Kidney glomerular epithelial cell (primary cell): ENCODE data around the gene MMAA.
"Not testable (repeated sequence)": the region's sequence is repeated elsewhere in the genome, so short reads cannot be mapped to it uniquely, and the experiment has no call there.

ENCODE experiments used
- DNase-seq: peaks from one replicate; lab custom pipeline; 2025; lab: John Stamatoyannopoulos, UW

Gene MMAA

DNA sequence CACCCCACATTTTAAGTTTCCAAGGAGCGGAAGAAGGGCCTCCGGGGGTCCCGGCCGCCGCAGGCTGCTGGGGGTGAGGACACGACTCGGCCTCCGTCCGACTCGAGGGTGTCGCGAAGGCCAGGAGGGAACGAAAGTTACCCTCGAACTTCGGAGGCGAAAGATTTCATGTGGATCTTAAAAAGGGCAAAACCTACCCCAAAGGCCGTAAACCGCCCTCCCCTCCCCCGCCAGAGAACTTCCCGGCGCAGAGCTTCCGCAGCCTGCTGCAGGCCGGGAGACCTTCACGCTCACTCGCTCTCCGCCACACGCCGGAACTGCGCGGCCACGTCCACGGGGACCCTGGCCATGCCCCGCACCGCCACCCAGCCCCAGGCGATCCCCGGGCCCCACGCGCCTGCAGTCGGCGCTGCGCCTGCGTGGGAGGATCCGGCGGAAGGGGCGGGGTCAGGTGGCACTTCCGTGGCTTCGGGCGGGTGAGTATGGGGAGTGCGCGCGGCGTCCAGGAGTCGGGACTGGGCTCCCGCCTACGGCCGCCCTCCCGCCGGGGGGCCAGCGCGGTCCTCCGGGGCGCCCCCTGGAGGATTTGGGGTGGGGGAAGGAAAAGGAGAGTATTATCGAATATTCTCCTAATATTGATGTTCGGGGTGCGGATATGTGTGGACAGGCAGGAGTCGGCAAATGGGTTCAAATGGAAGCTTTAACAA is at the start of gene MMAA:
TSS of gene MMAA (plus strand) at position 454 of the 707 bp plus-strand sequence. CDS start 19,755 bp downstream, outside the sequence.
- DNase-seq = peak; percentile 85

GRCh38 chr4:145574546-145574945 is 44.6 kb upstream of the MMAA start:
- not testable (repeated sequence) for DNase-seq

DNA sequence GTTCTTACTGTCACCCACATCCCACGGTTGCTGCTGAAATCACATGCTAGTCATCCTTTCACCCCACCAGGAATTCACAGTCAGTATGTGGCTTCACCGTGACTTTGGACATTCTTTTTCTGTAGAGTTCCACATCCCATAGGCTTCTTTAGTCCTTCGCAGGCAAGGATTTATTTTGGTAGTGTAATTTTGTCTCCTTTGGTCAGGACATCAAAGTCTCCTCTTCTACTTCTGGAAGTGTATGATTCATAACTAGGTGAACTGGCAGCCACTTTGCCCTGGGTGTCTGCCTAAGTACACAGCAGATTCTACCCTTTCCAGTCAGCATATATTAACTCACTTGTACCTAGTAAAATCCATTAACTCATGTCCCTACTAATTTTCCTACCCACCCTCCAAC is 38.3 kb upstream of the MMAA start:
- no peak for DNase-seq

DNA sequence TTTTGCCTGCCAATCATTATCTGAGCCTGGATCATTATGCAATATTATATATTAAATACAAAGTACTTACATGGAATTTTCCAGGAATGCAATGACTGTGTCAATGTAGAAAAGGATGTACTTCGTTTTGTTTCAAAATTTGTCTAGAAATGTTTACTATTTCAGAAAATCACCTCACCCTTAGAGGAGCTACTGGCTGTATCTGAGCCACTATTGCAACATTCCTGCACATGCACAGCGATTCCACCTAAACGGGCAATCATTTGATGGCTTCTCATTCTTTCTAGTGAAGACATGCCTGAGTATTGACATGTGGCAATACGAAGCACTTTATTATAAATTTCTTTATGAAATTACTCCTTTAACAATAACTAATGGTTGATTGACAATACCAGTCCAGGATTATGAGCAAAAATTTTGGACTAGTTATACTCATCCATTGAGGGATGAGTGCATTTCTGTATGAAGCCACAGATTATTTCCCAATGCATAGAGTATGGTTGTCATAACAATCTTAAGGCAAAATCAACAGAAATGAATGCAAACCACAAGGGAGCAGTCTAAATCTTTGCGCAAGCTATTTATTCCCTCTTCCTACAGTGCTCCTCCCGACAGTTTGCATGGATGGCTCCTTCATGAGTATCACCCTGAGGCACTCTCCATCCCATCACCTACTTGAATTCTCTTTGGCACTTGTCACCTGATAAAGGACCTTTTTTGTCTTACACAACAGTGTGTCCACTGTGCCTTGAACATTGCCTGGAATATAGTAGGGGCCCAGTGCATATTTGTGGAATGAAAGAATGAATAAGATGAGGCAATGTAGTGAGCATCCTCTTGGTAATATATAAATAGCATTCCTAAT is 35.8 kb upstream of the MMAA start:
- no peak for DNase-seq

DNA sequence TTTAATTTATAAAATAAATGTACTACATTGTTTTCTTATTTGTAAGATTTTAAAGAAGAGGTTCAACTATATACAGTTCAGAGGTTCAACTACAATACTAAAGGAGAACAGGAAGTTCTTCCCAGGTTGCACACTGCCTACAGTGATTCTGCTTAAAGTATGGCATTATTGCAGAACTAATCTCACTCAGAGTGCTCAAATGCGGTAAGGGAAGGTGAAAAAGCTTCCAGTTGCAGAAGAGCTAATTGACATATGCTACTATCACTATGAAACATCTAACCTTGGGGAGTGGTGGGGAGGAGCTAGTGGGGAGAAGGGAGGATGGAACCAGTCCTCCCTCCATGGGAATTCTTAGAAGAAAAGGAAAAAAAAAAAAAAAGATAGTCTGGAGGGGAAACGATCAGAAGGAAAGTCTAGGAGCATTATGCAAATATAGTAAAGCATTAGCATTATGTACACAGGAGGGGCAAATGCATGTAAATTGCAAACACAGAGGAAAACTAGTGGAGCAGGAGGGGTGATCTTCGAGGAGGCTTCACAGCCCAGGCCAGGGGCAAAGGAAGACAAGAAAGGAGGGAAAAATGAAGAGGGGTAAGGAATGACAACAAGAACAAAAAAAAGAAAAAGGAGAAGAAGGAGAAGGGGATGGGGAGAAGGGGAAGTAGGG is 32.0 kb upstream of the MMAA start:
- DNase-seq = no peak

DNA sequence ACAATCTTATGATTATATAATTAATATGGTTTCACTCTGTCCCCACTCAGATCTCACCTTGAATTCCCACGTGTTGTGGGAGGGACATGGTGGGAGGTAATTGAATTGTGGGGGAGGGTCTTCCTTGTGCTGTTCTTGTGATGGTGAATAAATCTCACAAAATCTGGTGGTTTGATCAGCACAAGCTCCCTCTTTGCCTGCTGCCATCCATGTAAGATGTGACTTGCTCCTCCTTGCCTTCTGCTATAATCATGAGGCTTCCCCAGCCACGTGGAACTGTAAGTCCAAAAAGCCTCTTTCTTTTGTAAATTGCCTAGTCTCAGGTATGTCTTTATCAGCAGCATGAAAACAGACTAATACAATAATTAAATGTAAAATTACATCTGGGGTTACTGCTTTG is 29.8 kb upstream of the MMAA start:
- not testable (repeated sequence) for DNase-seq

GRCh38 chr4:145589916-145590702 is 29.1 kb upstream of the MMAA start:
- DNase-seq = no peak

DNA sequence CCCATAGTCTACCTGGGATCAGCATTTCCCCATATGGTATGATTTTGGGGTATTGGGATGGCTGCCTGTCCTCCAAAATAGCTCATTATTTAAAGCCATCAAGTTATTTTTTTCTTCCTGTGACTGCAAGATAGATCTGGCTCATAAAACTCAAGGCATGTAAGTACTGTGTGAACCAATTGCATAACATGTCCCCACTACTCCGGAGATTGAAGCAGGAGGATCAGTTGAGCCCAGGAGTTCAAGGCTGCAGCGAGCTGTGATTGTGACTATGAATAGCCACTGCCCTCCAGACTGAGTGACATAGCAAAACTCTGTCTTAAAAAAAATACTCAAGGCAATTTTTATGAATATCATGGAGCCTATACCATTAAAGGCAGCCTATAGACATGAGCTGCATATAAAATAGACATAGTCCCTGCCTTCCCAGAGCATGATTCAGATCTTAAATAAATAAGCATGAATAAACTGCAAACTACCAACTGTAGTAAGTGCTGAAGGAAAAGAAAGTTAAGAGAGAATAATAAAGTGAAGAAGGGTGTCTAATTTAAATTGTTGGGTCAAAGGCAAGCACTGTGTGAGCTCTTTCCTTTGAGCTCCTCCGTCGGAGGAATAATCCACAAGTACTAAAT is 16.9 kb upstream of the MMAA start:
- no peak for DNase-seq

DNA sequence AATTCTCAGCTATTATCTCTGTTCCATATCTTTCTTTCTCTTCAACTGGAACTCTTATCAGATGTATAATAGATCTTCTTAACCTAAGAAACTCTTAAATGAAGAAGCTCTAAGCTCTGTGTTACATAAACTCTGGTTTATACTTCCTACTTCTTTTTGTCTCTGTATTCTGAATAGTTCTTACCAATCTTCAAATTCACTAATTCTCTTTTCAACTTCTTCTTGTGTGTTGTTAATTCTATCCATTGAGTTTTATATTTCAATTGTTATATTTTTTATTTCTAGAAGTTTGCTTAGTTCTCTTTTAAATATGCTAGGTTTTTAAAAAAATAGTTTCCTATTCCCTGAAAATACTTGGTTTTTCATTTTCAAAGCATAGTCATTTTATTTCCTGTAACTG is 13.2 kb upstream of the MMAA start:
- no peak for DNase-seq

GRCh38 chr4:145609481-145610427 is 9.4 kb upstream of the MMAA start:
- peak; percentile 35 for DNase-seq

GRCh38 chr4:145613566-145614232 is 5.5 kb upstream of the MMAA start:
- DNase-seq = no peak

GRCh38 chr4:145614233-145614610 is 5.0 kb upstream of the MMAA start:
- no peak for DNase-seq

GRCh38 chr4:145618210-145618931 is 814 bp upstream of the MMAA start:
- peak; percentile 48 for DNase-seq

GRCh38 chr4:145619639-145619996 is 433 bp downstream of the MMAA start:
- peak; percentile 84 for DNase-seq

- not testable (repeated sequence) for DNase-seq
Measured at GRCh38 chr4:145622067-145622466, 2.9 kb downstream of the MMAA start.

DNA sequence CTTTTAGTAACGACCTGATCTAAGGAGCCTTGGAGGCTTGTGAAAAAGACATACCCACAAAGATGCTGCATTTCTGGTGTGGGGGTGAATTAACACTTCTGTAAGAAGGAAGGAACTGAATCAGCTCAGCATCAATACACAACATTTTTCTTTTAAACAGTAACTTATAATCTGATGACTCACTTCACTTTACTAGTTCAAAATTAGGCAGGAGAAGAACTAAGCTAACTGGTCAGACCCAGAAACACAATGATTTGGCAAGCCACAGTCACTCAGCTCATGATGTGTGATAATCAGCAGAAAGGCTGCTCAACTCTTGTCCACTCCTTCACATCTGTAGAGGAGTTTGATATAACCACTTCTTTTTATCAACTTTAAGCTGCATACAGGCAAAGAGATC is 4.6 kb downstream of the MMAA start:
- peak; percentile 61 for DNase-seq

DNA sequence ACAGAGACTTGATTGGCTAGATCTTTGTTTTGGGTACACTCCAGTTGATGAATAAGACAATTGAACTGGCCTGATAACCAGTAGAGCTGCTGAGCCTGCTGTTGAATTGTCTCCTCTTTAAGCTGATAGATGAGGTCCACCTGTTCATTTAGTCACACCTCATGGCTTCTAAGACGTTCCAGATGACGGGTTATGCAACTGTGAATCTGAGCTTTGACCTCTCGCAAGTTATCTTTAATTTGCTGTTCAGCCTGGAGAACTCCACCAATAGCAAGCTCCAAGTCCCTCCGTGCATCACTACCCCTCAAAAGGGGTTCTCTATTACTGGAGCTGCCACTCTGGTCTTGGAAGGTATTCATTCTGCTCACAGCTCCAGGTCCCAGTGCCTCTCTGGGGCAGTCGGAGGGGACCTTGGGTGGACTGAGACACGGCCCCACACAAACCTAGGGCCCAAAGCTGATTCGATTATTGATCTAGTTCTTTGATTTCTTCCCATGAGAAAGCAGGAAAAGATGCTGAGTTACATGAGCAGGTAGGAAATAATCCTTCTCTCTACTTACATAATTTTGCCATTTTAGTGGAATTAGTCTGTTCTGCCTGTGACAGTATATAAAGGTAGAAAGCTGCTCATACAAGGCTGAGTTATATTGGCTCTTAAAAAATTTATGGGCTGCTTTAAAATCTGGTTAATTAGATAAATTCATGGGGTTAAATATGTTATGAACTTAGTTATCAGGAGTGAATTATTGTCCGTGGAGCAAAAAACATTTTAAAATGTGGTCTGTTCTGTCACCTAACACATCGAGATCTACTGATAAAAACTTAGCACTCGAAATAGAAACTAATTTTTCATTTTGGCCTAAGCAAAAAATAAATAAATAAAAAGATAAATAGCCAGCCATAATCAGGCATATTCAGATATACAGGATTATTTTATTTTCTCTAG is 6.8 kb downstream of the MMAA start:
- DNase-seq = no peak

GRCh38 chr4:145626623-145626982 is 7.4 kb downstream of the MMAA start:
- no peak for DNase-seq
